A549 treated with CORT108297 at 1 μM for 4 hours (cell line): Measurements from ENCODE around the gene CD69. TPM values are rescaled to one million over a fixed set of nuclear protein-coding genes. Genes with fewer than 3 reads are reported as not detected.

Source experiments
- total RNA-seq: library from RNA; stranded (reverse); fragments of 200-300 nt; extraction: Qiagen RNA extraction; gene quantifications from 5 replicates; pipeline ENCODE4 v1.2.3, GENCODE V29; 2022

Gene CD69
- not detected in 5 replicates for total RNA-seq

GRCh38 chr12:9760699-9761418 is at the start of gene CD69:
Gene CD69, minus strand, starts transcription at chr12:9760901. Its CDS starts 81 bp downstream, at chr12:9760820.

DNA sequence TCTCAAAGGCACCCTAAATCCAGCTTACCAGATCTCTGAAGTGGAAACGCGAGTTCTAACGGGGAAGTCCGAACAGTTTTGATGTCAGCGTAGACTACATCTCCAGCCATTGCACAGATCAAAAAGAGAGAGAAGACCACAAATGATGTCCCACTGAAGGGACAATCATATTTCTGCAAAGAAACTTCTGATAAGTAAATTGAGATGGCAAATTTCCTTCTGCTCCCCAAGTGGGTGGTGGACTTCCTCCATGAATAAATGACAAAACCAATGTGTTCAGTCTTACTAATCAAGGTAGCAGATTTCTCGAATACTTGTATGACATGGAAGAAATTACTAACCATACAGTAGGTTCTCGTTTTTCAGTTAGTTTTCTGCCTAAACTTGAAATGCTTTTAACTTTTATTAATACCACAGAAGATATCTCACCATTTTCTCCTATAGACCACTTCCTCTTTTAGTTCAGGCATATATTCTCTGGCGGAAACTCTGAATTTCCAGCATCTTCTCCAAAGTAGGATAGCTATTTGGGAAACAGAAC is 27.7 kb downstream of the CD69 start, which contains the start of gene CLECL1:
CLECL1 (minus strand) TSS at position 177 of the 541 bp plus-strand sequence.

Other genes starting within 250 kb of the CD69 start
- gene KLRB1, start 153.0 kb downstream of the CD69 start, total RNA-seq, result not detected in 5 replicates
- 0.52 to 0.96 TPM (median 0.72 TPM) in 5 replicates for gene CLEC2D, start 91.2 kb downstream of the CD69 start, total RNA-seq
- gene CLECL1, start 27.8 kb downstream of the CD69 start, total RNA-seq, result not detected in 5 replicates
- gene KLRF1, start 66.6 kb upstream of the CD69 start, total RNA-seq, result not detected in 5 replicates
- 1.0 to 1.9 TPM (median 1.8 TPM) in 5 replicates for gene CLEC2B, start 108.5 kb upstream of the CD69 start, total RNA-seq
- gene KLRF2, start 120.6 kb upstream of the CD69 start, total RNA-seq, result not detected in 5 replicates
- gene CLEC2A, start 171.5 kb upstream of the CD69 start, total RNA-seq, result not detected in 5 replicates
- not detected in 5 replicates for gene CLEC12A, start 210.5 kb upstream of the CD69 start, total RNA-seq
- not detected in 5 replicates for gene CLEC1B, start 238.2 kb upstream of the CD69 start, total RNA-seq
- gene CLEC12B, start 249.7 kb upstream of the CD69 start, total RNA-seq, result not detected in 5 replicates